LoVo (cell line): ENCODE data around the gene CPNE8.

Source experiments
- DNase-seq: peaks from one replicate; pipeline ENCODE4 v3.0.0-alpha.2; 2016; ENCODE audit warnings: low spot score

CPNE8 gene

DNA sequence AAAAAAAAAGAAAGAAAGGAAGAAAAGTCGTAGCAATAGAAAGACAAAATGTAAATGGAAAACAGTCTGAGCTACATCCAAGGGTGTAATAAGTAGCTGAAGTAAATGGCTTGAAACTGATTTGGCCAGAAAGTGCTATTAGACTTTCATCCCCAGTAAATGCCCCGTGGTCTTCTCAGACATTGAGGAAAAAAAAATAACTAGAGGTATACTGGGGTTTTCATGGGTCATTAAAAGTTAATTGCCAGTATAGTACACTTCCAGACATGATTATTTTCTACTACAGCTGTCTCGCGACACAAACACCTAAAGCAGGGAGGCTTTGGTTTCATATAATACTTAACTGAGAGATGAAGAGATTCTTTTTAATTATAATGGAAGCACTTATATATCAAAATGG, 271.9 kb downstream of the CPNE8 start:
- no peak for DNase-seq

- no peak for DNase-seq
These were observed 276.3 kb downstream of the CPNE8 start for GRCh38 chr12:38629064-38629463.

- DNase-seq: no peak
These were observed 277.1 kb downstream of the CPNE8 start for GRCh38 chr12:38628288-38628687.

DNA sequence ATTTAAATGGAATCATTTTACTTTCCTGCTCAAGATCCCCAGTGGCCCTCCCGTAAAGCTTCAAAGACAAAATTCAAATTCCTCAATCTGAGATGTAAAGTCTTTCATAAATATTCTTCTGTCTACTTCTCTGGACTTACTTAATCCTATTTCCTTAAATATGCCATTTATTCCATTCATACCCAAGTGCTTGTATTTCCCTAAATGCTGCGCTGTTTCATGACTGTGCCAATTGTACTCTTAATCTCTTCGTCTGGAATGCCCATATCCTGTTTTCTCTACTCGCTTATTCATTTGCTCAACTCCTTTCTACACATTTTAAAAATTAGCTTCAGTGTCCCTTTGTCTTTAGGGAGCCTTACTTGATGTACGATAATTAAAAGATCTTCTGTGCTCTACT, 280.1 kb downstream of the CPNE8 start:
- no peak for DNase-seq

DNA sequence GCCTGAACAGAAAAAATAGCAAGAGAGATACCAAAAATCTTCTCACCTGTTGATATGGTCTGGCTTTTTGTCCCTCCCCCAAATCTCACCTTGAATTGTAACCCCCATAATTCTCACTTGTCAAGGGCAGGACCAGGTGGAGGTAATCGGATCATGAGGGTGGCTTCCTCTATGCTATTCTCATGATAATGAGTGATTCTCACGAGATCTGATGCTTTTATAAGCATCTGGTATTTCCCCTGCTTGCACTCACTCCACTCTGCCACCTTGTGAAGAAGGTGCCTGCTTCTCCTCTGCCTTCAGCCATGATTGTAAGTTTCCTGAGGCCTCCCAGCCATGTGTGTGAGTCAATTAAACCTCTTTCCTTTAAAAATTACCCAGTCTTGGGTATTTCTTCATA, 291.2 kb downstream of the CPNE8 start:
- no peak for DNase-seq

GRCh38 chr12:38610808-38611350, 294.5 kb downstream of the CPNE8 start:
- no peak for DNase-seq

DNA sequence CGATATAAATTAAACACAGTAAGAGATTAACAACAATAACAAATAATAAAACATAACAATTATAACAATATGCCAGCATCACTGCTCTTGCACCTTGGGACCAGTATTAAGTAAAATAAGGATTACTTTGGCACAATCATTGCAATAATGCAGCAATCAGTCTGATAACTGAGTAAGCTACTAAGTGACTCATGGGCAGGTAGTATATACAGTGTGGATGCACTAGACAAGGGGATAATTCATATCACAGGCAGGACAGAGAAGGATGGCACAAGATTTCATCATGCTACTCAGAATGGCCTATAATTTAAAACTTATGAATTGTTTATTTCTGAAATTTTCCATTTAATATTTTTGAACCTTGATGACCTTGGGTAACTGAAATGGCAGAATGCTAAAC, 298.1 kb downstream of the CPNE8 start:
- DNase-seq: no peak
